ENCODE data around the gene PGAP3.
"Not testable (repeated sequence)": the region's sequence is repeated elsewhere in the genome, so short reads cannot be mapped to it uniquely, and the experiment has no call there.

The PGAP3 gene

DNA sequence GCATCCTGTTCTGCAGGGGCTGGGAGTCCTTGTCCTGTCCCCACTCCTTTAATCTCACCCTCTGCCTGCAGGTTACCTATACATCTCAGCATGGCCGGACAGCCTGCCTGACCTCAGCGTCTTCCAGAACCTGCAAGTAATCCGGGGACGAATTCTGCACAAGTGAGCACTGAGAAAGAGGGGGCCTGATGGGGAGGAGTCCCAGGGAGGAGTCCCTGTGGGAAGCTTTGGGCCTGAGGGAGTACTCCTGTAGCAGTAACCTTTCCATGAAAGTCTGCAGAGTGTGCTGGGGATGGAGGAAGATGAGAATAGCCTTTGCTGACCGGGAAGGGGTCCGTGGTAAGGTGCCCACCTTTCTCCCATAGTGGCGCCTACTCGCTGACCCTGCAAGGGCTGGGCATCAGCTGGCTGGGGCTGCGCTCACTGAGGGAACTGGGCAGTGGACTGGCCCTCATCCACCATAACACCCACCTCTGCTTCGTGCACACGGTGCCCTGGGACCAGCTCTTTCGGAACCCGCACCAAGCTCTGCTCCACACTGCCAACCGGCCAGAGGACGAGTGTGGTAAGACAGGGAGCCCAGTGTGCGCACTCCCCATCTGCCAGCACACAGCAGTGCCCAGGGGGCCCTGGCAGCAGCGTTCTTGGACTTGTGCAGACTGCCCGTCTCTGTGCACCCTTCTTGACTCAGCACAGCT, 27.7 kb upstream of the PGAP3 start:
- no peak for DNase-seq

DNA sequence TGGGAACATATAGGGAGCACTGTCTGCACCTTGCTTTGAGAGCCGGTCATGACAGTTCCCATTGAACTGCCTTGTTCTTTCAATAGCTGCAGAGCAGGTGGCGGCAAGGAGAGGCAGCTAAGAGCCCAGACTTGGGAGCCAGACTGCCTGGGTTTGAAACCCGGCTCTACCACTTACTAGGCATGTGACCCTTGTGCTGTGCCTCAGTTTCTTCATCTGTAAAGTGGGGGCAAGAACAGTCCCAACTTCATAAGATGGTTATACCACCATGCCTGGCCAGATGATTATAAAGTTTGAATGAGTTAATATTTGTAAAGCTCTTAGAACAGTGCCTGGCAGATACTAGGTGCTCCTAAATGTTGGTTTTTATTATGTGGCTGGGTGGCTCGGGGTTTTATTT, 26.4 kb upstream of the PGAP3 start:
- no peak for DNase-seq

DNA sequence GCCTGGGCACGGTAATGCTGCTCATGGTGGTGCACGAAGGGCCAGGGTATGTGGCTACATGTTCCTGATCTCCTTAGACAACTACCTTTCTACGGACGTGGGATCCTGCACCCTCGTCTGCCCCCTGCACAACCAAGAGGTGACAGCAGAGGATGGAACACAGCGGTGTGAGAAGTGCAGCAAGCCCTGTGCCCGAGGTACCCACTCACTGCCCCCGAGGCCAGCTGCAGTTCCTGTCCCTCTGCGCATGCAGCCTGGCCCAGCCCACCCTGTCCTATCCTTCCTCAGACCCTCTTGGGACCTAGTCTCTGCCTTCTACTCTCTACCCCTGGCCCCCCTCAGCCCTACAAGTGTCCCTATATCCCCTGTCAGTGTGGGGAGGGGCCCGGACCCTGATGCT, 24.0 kb upstream of the PGAP3 start:
- DNase-seq = no peak

DNA sequence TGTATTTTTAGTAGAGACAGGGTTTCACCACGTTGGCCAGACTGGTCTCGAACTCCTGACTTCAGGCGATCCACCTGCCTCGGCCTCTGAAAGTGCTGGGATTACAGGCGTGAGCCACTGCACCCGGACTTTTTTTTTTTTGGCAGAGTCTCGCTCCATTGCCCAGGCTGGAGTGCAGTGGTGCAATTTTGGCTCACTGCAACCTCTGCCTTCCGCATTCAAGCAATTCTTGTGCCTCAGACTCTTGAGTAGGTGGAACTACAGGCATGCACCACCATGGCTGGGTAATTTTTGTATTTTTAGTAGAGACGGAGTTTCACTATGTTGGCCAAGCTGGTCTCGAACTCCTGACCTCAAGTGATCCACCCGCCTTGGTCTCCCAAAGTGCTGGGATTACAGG, 23.2 kb upstream of the PGAP3 start:
- DNase-seq = not testable (repeated sequence)

GRCh38 chr17:39709998-39710964, 22.4 kb upstream of the PGAP3 start:
- DNase-seq = no peak

DNA sequence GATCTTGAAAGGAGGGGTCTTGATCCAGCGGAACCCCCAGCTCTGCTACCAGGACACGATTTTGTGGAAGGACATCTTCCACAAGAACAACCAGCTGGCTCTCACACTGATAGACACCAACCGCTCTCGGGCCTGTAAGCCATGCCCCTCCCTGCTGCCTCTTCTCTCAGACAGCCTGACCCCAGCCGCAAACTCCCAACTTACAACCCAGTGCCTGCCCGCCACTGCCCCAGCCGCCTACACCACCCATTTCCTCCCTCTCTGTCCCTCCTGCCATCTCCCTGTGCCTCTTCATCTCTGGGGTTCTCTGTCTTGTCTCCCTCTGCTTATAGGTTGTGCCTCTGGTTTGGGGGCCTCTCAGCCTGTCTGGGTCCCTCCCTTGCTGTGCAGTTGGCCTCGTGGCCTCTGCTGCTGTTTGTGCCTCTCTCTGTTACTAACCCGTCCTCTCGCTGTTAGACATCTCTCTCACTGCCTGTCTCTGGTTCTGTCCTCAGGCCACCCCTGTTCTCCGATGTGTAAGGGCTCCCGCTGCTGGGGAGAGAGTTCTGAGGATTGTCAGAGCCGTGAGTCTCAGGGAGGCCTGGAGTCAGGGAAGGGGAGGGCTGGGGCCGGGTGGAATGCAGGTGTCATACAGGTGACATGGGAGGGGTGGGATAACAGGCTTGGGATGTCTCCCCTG, 21.6 kb upstream of the PGAP3 start:
- DNase-seq = no peak

GRCh38 chr17:39706921-39707337, 19.1 kb upstream of the PGAP3 start:
- no peak for DNase-seq

DNA sequence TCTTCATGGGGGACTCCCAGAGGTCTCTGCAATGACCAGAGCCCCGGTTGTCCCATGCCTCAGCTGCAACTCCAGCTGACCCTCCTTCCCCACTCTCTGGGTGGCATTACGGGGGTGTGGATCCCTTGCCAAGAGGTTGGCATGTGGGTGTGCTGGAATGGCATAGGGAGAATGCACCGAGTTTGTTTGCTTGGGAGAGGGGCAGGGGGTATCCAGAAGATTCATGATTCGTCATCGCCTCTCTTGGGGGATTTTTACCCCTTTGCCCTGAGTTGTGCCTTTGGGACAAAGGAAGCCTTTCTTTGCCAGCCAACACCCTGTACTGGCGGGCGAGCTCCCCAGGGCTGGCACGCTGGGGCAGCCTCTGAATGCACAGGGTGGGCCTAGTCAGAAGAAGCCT, 18.5 kb upstream of the PGAP3 start:
- no peak for DNase-seq

GRCh38 chr17:39705786-39706348, 18.0 kb upstream of the PGAP3 start:
- DNase-seq = no peak

DNA sequence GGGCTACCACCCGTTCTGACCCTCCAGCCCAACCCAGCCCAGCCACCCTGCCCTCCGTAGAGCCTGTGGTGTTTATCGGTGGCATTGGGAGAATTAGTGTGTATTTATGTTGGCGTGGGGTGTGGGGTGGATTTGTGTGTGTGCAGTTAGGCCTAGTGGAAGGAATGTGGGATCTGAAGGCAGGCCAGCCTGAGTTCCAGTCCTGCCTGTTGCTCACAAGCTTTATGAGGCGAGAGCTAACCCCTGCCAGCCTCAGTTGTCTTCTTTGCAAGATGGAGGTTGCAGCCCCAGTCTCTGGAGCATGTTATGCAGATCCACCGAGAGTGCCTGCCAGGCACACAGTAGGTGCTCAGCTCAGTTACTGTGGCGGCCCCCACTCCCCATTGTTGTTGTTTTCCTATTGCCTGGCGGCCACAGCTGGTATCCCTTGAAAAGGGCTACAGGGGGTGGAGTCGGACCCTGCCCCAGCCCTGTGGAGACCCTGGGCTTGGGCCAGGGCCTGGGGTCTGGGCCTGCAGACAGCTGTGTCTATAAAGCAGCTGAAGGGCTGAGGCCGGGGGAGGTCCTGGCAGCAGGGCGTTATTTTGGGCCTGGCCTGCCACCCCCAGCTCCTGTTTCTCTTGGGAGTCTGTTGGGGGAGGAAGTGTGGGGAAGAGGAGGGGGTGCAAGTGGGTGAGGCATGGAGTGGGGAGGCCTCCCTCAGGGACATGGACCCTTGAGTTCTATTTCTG, 17.1 kb upstream of the PGAP3 start:
- DNase-seq = no peak

- DNase-seq = no peak
Observed at GRCh38 chr17:39703913-39704312, 16.1 kb upstream of the PGAP3 start.

DNA sequence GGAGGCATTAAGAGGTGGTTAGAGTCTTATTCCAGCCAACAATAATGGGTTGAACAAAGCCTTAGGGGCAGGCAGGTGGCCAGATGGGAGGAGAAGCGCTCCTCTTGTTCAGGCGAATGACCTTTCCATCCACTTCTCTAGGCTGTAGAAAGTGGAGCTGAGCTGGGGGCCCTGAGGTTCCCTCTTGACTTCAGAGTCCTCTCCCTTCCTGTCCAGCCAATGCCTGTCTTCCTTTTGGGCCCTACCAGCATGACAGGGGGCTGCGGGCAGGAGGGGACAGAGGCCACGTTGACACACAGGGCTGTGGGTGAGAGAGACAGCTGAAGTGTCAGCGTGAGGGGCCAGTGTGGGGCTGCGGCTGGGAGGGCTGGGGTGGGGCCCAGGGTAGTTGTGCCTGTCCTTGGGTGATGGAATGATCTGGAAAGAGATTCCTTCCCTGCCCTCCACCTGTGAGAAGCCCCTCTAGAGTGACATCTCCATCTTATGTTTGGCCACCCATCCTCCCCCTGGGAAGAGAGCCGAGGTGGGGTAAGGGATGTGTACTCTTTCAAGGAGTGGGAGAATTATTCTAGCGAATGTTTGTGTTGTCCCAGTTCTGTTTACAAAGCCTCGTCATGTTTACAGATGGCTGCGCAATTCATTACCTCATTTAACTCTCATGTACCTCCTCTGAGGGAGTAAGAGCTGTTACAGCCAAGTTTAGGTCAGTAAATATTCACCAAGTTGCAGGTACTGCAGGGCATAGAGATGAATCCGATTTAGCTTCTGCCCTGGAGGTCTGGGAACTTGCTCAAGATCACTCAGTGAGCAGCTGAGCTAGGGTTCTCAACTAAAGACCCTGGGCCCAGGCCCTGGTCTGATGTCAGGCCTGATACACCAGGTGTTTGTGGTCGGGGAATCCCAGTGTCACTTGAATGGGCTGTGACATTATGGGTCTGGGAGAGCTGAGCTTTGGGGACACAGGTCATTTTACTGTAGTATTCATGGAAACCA, 15.3 kb upstream of the PGAP3 start:
- DNase-seq = peak; percentile 18 to 48

- no peak for DNase-seq
Observed at GRCh38 chr17:39701784-39702422, 14.0 kb upstream of the PGAP3 start.

DNA sequence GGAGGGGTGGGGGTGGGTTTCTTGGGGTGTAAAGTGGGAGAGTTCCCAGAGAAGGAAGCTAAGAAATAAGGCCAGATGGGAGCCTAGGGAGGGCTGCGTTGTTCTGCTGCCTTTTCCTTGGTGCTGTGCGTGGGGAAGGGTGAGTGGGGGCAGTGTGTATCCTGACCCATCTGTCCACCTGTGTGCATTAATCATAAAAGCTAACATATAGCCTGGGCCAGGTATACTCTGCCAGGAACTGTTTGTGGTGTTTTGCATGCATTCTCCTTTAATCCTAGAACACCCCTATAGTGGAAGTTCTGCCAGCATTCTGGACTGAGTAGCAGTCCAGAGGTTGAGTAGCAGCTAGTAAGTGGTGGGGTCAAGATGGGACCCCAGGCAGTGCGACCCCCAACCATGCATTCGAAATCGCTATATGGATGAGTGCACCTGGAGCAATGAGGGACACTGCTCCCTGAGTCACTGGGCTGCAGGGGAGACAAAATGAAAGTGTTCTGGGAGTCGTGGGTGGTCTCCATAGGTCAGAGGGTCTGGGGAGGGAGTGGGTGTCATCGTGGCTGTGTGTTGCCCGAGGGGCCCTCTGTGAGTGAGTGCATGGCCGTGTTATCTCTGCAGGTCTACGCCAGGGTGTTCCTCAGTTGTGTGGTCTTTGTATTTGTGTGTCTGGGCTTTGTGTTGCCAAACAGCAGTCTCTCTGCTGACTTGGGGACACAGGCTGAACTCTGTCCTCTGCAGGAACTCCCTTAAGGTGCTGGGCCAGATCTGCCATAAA, 13.3 kb upstream of the PGAP3 start:
- no peak for DNase-seq

GRCh38 chr17:39700148-39700987, 12.5 kb upstream of the PGAP3 start:
- no peak for DNase-seq

DNA sequence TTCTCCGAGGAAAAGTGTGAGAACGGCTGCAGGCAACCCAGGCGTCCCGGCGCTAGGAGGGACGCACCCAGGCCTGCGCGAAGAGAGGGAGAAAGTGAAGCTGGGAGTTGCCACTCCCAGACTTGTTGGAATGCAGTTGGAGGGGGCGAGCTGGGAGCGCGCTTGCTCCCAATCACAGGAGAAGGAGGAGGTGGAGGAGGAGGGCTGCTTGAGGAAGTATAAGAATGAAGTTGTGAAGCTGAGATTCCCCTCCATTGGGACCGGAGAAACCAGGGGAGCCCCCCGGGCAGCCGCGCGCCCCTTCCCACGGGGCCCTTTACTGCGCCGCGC, 11.9 kb upstream of the PGAP3 start, which contains the start of gene ERBB2:
ERBB2 (plus strand) TSS at position 247 of the 330 bp plus-strand sequence. CDS start 175 bp downstream, outside the sequence.
- no peak for DNase-seq

DNA sequence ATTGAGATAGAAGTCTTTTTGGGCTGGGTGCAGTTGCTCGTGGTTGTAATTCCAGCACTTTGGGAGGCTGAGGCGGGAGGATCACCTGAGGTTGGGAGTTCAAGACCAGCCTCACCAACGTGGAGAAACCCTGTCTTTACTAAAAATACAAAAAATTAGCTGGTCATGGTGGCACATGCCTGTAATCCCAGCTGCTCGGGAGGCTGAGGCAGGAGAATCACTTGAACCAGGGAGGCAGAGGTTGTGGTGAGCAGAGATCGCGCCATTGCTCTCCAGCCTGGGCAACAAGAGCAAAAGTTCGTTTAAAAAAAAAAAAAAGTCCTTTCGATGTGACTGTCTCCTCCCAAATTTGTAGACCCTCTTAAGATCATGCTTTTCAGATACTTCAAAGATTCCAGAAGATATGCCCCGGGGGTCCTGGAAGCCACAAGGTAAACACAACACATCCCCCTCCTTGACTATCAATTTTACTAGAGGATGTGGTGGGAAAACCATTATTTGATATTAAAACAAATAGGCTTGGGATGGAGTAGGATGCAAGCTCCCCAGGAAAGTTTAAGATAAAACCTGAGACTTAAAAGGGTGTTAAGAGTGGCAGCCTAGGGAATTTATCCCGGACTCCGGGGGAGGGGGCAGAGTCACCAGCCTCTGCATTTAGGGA, 11.4 kb upstream of the PGAP3 start:
- not testable (repeated sequence) for DNase-seq

DNA sequence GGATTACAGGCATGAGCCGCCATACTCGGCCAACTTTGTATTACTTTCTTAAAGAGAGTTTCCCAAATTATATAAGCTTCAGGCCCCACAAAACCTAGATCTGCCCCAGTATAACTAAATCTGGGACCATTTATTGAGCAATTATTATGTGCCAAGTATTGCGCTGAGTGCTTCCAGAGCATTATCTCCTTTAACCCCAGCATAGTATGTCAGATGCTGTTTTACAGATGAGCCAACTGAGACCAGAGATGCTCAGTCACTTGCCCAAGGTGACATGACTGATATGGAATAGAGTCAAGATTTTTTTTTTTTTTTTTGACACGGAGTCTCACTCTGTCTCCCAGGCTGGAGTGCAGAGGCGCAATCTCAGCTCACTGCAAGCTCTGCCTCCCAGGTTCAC, 10.1 kb upstream of the PGAP3 start:
- no peak for DNase-seq
